Left lung (tissue), 14 donors: ENCODE measurements around the gene UNC5C. TPM values are rescaled to one million over a fixed set of nuclear protein-coding genes. Genes with fewer than 3 reads are reported as not detected.

Experiments
- ATAC-seq: fragments of 200-7000 bp; cut with Tn5 transposase; one replicate; pipeline ENCODE4 v1.9.1; 2020; ENCODE audit warnings: moderate library complexity
- DNase-seq, 4 donors: peaks; one replicate each; pipeline ENCODE4 v3.0.0-alpha.2; 2013 to 2020
- H3K27ac ChIP-seq, 2 donors: fragments of 200-600 bp; sonication (generic) in 1 of 2; one replicate each; pipeline versions ENCODE4 v1.5.0 to v1.8.0; 2020 to 2021
- H3K27me3 ChIP-seq, 2 donors: fragments of 200-600 bp; sonication (generic) in 1 of 2; one replicate each; pipeline versions ENCODE4 v1.5.0 to v1.8.0; 2020 to 2021
- H3K36me3 ChIP-seq, 2 donors: fragments of 200-600 bp; sonication (generic) in 1 of 2; one replicate each; pipeline versions ENCODE4 v1.5.0 to v1.8.0; 2020 to 2021
- H3K4me1 ChIP-seq, 2 donors: fragments of 200-600 bp; one replicate each; pipeline ENCODE4 v1.8.0; 2021
- H3K4me3 ChIP-seq, 2 donors: fragments of 200-600 bp; sonication (generic) in 1 of 2; one replicate each; pipeline versions ENCODE4 v1.5.0 to v1.8.0; 2020 to 2021; ENCODE audit warnings: mild to moderate bottlenecking in 1 of 2
- H3K9me3 ChIP-seq, 2 donors: fragments of 200-600 bp; sonication (generic) in 1 of 2; one replicate each; pipeline versions ENCODE4 v1.5.0 to v1.8.0; 2020 to 2021
- CTCF ChIP-seq, 2 donors: fragments of 200-600 bp; sonication (generic) in 1 of 2; IDR thresholded peaks; one replicate each; pipeline versions ENCODE4 v1.5.0 to v1.8.0; 2021; ENCODE audit warnings: antibody characterized with exemption in 2 of 2
- intact Hi-C, 2 donors: fragments of 100-400 bp; cut with DNase I; formaldehyde crosslinking; loops; one replicate each; pipeline versions ENCODE4 v1.11.2 to v1.14.2; 2022
- long read RNA-seq, 12 donors: library from polyadenylated mRNA in 2 of 12; unstranded in 2 of 12; transcript quantifications; one replicate each; pipeline ENCODE4 v2.0.0 and lab custom pipeline, GENCODE V29; 2019 to 2026
- polyA plus RNA-seq, 6 donors: library from polyadenylated mRNA; unstranded; fragments of 120-200 nt; gene quantifications; one replicate each; pipeline ENCODE4 v1.2.1, GENCODE V29; 2013; ENCODE audit not compliant: insufficient read length in 6 of 6
- total RNA-seq, 2 donors: library from RNA; stranded (reverse); fragmentation: NEBNext Ultra II Directional; extraction: Animal tissue kit (Norgen Biotek cat#: 25700); gene quantifications; one replicate each; pipeline ENCODE4 v1.2.1, GENCODE V29; 2021
- donor health status: DM: no; HTN: yes; CAD: no.
- donor health status: DM: no; HTN: no; CAD: no.

UNC5C gene
- total RNA-seq = 10 to 100 TPM in 1 of 2 donors, 1 to 10 TPM in 1; 9.0 to 14.4 TPM
- polyA plus RNA-seq = 10 to 100 TPM; 35.4 to 49.5 (median 43.0) TPM
- long read RNA-seq, donor 1, partial matches to known transcripts = 8 of 8 reads
- long read RNA-seq, donor 1, other reads (novel, unspliced or antisense) = 0 of 8 reads
- long read RNA-seq, donor 2, full-length matches to known transcripts = 1 of 15 reads
- long read RNA-seq, donor 2, partial matches to known transcripts = 8 of 15 reads
- long read RNA-seq, donor 2, other reads (novel, unspliced or antisense) = 6 of 15 reads
- long read RNA-seq, donor 3, partial matches to known transcripts = 6 of 6 reads
- long read RNA-seq, donor 3, other reads (novel, unspliced or antisense) = 0 of 6 reads
- long read RNA-seq, donor 4, partial matches to known transcripts = 0 of 1 reads
- long read RNA-seq, donor 4, other reads (novel, unspliced or antisense) = 1 of 1 reads
- long read RNA-seq, donor 5, partial matches to known transcripts = 6 of 6 reads
- long read RNA-seq, donor 5, other reads (novel, unspliced or antisense) = 0 of 6 reads
- long read RNA-seq, donor 6 = 0 reads
- long read RNA-seq, donor 7, full-length matches to known transcripts = 1 of 1 reads
- long read RNA-seq, donor 7, partial matches to known transcripts = 0 of 1 reads
- long read RNA-seq, donor 7, other reads (novel, unspliced or antisense) = 0 of 1 reads
- long read RNA-seq, donor 8 = 0 reads
- long read RNA-seq, donor 9 = 0 reads
- long read RNA-seq, donor 10 = 0 reads
- long read RNA-seq, donor 11, partial matches to known transcripts = 5 of 5 reads
- long read RNA-seq, donor 11, other reads (novel, unspliced or antisense) = 0 of 5 reads
- long read RNA-seq, donor 12 = 0 reads

GRCh38 chr4:95548738-95549245 lies at the start of gene UNC5C:
UNC5C (minus strand) TSS chr4:95548973.
- Histone ChIP-seq H3K36me3 (no peaks in the 10 kb centered on the region), H3K4me3 (peak within 1 kb of the TSS; percentile 43 to 46), H3K27me3 (peaks cover 10 to 62% of the 10 kb centered on the region in 2 donors), H3K27ac (peak within 1 kb of the TSS; percentile 81 to 87), H3K4me1 (peaks cover 0 to 21% of the 10 kb centered on the region in 2 donors), H3K9me3 (no peaks in the 10 kb centered on the region)
- ATAC-seq (peak; percentile 71), DNase-seq (peak; percentile 70 to 96 (median 82))
- intact Hi-C loops = no loop called here
- no peak for TF ChIP-seq CTCF (IDR thresholded peaks at IDR 0.05)

DNA sequence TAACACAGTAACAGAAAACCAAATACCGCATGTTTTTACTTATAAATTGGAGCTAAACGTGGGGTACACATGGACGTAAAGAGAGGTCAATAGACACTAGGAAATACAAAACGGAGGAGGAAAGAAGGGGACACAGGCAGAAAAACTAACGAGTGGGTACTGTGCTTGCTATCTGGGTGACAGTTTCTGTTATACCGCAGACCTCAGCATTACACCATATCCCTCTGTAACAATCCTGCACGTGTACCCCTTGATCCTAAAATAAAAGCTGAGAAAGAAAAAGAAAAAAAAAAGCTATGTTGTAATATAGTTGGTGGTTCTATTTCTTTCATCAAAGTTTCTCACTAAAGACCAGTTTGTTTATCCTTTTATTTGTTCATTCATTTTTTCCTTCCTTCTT lies 47.9 kb upstream of the UNC5C start:
- no peak for DNase-seq
- no peak for ATAC-seq
- no peak overlapping the region for H3K27ac ChIP-seq
- no peaks in the 10 kb centered on the region for H3K4me1 ChIP-seq
- H3K4me3 ChIP-seq = no peak overlapping the region
- intact Hi-C loops = no loop called here
- TF ChIP-seq CTCF (IDR thresholded peaks at IDR 0.05) = no peak
- no peaks in the 10 kb centered on the region for H3K36me3 ChIP-seq
- no peaks in the 10 kb centered on the region for H3K27me3 ChIP-seq
- H3K9me3 ChIP-seq = no peaks in the 10 kb centered on the region

DNA sequence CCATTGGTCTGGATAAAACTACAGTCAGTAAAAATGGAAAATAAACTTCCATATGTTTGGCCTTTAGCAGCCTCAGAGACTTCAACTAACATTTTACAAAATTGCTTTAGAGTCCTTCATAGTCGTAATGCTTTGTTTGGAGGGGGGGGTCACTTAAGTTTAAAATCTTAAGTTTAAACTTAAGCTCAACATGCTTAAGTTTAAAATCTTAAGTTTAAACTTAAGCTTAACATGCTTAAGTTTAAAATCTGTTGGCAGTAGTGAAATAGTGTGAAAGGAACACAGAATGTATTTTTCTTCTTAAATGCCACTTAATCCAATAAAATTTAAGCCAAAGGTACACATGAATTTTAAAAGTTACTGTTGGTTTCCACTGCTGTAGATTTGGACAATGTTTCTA lies 45.9 kb upstream of the UNC5C start:
- Histone ChIP-seq H3K4me3 (no peak overlapping the region), H3K4me1 (no peaks in the 10 kb centered on the region), H3K27ac (no peak overlapping the region), H3K27me3 (no peaks in the 10 kb centered on the region), H3K36me3 (no peaks in the 10 kb centered on the region), H3K9me3 (no peaks in the 10 kb centered on the region)
- no peak for ATAC-seq
- intact Hi-C loops = no loop called here
- no peak for DNase-seq
- TF ChIP-seq CTCF (IDR thresholded peaks at IDR 0.05) = no peak

DNA sequence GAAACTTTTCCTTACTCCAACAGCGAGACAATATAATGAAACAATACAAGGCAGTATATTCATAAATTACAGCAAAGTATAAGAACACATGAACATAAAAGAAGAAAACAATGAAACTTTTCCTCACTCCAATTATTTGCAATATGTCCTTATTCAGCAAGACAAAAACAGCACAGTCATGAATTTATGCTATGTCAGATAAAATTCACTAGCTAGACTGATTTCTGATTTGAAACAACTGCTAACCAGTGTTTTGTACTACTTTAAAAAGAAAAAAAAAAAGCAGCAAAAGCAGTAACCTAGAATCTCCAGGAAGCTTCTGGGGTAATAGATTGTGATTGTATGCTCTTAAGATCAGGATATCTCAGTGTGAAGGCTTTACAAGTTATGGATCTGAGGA lies 45.2 kb upstream of the UNC5C start:
- Histone ChIP-seq H3K27me3 (no peaks in the 10 kb centered on the region), H3K9me3 (no peaks in the 10 kb centered on the region), H3K27ac (no peak overlapping the region), H3K36me3 (no peaks in the 10 kb centered on the region), H3K4me3 (no peak overlapping the region), H3K4me1 (no peaks in the 10 kb centered on the region)
- ATAC-seq (no peak), DNase-seq (no peak)
- no peak for TF ChIP-seq CTCF (IDR thresholded peaks at IDR 0.05)
- intact Hi-C loops = no loop called here

- ATAC-seq (no peak), DNase-seq (no peak)
- Histone ChIP-seq H3K36me3 (no peaks in the 10 kb centered on the region), H3K27me3 (no peaks in the 10 kb centered on the region), H3K9me3 (no peaks in the 10 kb centered on the region), H3K27ac (no peak overlapping the region), H3K4me3 (no peak overlapping the region), H3K4me1 (no peaks in the 10 kb centered on the region)
- intact Hi-C loops = no loop called here
- TF ChIP-seq CTCF (IDR thresholded peaks at IDR 0.05) = no peak
These were observed 42.5 kb upstream of the UNC5C start for GRCh38 chr4:95591278-95591677.
